GM18873 (cell line): ENCODE results near the gene NXPE3.
A peak's percentile ranks its signal among the peaks of the same experiment; 100 is the strongest.
"Not testable (repeated sequence)": the region's sequence is repeated elsewhere in the genome, so short reads cannot be mapped to it uniquely, and the experiment has no call there.

Experiments used
- ATAC-seq: cut with Tn5 transposase; IDR thresholded peaks from one replicate; pipeline ENCODE4 v1.9.1; 2021; ENCODE audit warnings: mild to moderate bottlenecking, moderate library complexity, moderate number of reproducible peaks; ENCODE audit not compliant: unreplicated experiment, low FRiP score

NXPE3 gene

DNA sequence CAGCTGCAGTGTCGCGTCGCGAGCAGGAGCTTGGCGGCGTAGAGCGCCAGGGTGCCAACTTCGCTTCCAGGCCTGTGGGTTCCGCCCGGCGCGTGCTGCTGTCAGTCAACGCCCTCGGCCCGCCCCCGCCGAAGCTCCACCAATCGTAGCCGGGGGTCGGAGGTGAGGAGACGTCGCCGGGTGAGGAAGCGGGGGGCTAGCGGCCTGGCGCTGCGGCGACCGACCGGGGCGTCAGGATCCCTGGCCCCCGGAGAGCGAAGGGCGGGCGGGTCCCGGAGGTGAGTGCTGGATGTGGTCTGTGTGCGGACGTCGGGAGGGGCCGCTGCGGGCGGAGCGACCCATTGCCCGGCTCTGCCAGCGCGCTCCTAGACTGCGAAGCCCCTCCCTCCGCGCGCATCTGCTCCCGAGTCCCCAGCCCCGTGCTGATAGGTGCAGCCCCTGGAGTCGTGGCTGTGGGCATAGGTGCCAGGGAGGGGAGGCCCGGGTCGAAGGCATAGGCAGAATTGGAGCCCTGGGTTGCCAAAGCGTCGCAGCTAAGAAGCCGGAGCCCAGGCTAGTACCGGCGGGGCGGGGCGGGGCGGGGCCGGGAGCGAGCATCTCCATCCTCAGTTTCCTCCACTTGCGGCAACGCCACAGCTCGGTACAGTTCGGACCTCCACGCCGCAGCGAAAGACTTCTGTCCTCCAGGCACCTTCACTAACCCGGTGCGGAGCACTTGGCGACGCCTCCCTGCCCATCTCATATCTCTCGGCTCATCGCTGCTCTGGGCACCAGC lies at the start of gene NXPE3:
TSS of gene NXPE3 (plus strand) at position 165 of the 775 bp plus-strand sequence. CDS start 6,386 bp downstream, outside the sequence.
- ATAC-seq = peak; percentile 93

- no peak for ATAC-seq
Measured at GRCh38 chr3:101729586-101729985, 49.4 kb upstream of the NXPE3 start.

DNA sequence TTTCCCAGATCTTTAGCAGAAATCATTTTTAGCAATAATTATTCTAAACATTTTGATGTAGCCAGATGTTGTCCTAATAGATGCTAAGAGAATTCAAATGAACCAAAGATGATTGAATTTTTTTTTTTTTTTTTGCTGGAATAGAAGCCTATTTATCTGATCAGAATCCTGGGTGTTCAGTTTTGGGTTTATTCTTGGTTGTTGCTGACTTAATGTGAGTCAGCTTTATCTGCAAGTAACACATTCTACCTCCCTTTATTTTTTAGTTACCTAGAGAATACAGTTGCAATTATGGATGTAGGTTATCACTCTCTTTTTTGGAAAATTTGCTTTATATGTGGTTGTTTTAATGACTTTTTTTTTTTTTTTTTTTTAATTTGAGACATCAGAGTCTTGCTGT lies 48.2 kb upstream of the NXPE3 start:
- ATAC-seq = no peak

GRCh38 chr3:101732240-101732641 lies 46.8 kb upstream of the NXPE3 start:
- no peak for ATAC-seq

DNA sequence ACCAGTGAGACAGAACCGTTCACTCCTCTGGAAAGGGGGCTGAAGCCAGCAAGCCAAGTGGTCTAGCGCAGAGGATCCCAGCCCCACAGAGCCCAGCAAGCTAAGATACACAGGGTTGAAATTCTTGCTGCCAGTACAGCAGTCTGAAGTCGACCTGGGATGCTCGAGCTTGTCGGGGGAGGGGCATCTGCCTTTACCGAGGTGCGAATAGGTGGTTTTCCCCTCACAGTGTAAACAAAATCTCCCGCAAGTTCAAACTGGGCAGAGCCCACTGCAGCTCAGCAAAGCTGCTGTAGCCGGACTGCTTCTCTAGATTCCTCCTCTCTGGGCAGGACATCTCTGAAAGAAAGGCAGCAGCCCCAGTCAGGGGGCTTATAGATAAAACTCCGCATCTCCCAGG lies 43.2 kb upstream of the NXPE3 start:
- ATAC-seq = no peak

- not testable (repeated sequence) for ATAC-seq
Measured at GRCh38 chr3:101741914-101742313, 37.1 kb upstream of the NXPE3 start.

DNA sequence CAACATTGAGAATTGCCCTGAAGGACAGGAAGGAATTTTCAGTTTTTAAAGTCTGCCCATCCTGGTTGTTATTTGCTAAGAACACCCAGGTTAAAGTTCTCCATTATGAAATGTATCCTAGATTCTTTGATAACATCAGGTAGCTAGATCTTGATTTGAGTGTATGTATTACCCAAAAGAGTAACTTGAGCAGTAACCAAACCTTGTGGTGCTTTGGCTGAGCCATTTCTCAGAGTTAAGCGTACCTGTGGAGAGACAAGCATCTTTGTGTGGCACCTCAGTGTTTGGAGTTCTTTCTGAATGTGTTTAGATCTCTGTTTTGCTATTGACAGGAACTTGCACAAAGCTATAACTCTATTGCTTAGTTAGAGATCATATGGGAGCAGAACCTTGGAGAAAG lies 34.2 kb upstream of the NXPE3 start:
- ATAC-seq = no peak

- ATAC-seq = not testable (repeated sequence)
Measured at GRCh38 chr3:101745934-101746333, 33.1 kb upstream of the NXPE3 start.

DNA sequence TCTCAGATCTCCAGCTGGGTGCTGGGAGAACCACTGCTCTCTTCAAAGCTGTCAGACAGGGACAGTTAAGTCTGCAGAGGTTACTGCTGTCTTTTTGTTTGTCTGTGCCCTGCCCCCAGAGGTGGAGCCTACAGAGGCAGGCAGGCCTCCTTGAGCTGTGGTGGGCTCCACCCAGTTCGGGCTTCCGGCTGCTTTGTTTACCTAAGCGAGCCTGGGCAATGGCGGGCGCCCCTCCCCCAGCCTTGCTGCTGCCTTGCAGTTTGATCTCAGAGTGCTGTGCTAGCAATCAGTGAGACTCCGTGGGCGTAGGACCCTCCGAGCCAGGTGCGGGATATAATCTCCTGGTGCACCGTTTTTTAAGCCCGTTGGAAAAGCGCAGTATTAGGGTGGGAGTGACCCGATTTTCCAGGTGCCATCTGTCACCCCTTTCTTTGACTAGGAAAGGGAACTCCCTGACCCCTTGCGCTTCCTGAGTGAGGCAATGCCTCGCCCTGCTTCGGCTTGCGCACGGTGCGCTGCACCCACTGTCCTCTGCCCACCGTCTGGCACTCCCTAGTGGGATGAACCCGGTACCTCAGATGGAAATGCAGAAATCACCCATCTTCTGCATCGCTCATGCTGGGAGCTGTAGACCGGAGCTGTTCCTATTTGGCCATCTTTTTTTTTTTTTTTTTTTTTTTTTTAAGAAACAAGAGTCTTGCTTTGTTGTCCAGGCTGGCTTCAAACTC lies 25.5 kb upstream of the NXPE3 start:
- ATAC-seq = not testable (repeated sequence)

DNA sequence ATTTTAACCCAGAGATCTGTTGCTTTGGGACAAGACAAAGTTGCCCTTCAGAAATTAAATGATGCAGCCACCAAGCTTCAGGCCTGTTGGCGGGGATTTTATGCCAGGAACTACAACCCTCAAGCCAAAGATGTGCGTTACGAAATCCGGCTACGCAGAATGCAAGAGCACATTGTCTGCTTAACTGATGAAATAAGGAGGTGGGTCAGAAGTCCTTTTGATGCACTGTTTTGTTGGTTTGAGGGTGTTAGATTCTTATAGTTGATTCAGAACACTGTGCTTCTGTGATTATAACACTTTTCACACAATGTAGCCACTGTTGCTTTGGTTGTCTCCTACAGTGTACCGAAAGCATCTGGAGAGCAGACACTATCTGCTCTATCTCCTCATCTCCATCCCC lies 20.8 kb upstream of the NXPE3 start:
- ATAC-seq = no peak

DNA sequence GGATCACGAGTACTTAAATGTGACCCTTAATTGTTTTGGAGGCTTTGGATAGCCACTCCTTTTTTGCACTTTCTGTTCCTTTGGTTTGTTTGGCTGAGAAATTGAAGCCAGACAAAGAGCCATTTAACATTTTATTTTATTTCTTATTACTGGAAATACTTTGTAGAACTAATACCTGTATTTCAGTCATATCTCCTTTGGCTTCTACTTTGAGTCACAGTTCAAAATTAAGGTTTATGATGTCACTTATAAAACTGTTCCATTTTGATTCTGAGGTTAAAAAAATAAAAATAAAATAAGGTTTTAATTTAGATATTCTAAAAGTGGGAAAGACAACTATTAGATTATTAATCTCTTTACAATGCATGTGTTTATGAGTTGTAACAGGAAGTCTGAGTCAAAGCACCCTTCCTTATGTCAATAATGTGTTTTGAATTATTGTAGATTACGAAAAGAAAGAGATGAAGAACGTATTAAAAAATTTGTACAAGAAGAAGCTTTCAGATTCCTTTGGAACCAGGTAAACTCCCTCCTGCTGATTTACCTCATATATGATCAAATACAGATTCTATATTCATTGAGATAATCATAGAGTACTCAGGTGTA lies 16.9 kb upstream of the NXPE3 start:
- ATAC-seq = no peak

DNA sequence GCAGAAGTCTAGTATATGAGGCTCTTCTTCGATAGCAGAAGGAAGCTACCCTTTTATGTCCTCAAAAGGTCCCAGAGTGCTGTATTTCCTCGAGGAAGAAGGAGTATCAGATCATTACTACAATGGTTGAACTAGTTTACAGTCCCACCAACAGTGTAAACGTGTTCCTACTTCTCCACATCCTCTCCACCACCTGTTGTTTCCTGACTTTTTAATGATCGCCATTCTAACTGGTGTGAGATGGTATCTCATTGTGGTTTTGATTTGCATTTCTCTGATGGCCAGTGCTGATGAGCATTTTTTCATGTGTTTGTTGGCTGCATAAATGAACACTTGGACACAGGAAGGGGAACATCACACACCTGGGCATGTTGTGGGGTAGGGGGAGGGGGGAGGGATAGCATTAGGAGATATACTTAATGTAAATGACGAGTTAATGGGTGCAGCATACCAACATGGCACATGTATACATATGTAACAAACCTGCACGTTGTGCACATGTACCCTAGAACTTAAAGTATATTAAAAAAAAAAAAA lies 1.2 kb upstream of the NXPE3 start:
- not testable (repeated sequence) for ATAC-seq

DNA sequence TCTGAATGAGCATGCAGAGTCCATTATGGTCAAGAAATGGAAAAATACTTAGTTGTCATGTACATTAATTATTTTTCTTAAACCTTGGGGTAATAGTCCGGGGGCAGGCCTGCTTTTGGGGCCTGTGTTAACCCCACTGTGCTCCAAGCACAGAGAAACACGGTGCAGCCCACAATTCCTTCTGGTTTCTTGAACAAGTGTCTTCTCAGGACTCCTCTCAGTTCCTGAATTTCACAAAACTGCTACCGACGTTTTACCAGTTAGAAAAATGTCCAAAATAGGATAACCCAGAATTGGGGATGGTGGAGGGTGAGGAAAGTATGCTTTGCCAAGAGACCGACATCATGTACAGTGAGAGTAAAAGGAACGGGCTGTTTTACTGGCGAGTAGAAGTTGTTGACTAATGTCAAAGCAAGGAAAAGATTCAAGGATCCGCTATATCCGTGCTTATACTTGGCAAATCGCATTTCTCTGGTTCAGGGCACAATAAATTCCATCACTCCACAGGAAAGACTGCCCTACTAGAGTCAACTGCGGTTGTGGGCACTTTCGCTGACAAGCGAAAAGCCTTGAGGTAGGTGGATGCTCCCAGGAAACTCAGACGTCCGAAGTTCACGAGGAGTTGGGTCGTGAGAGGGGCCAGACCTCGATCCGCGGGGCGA lies 495 bp upstream of the NXPE3 start:
- no peak for ATAC-seq

DNA sequence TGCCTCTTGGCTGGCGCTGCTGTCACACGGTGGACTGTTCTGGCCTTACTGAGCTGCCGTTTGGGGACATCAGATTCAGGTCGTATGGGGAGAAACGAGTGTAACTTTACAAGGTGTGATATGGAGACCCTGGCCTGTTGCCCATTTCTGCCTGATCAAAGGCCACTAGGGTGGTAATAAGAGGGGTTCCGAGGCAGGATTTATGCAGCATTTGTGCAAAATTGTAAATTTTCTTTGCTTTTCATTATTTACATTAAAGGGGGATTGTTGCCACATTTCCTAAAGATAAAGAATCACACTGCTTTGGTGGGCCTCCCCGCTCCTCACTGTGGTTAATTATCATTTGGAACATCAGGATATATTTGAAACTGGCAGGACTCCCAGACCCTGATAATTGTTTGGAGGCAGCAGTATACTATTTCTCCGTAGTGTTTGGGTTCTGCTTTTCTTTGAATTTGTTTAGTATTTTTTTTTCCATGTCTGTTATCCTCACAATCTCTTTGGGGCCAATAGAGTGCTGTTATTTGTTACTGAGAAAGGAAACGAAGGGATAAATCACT lies 891 bp downstream of the NXPE3 start:
- no peak for ATAC-seq

- no peak for ATAC-seq
Measured at GRCh38 chr3:101780661-101781060, 1.6 kb downstream of the NXPE3 start.

DNA sequence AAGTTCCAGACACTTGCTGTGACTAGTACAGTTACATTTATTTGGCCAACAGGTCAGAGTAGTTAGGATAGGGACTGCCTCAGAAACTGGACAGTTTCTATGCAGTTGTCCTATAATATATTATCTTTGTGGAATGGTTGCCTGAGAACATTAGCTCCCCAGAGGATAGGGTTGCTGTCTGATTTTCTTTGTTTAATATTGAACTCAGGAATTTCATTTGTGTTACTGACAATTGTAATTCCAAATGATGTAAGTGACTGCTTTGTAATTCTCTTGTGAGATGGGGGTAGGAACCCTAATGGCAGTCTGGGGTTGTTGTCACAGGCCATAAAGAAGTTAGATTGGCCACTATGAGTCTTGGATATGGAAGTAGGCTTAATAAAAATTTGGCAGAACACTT lies 2.2 kb downstream of the NXPE3 start:
- ATAC-seq = no peak

DNA sequence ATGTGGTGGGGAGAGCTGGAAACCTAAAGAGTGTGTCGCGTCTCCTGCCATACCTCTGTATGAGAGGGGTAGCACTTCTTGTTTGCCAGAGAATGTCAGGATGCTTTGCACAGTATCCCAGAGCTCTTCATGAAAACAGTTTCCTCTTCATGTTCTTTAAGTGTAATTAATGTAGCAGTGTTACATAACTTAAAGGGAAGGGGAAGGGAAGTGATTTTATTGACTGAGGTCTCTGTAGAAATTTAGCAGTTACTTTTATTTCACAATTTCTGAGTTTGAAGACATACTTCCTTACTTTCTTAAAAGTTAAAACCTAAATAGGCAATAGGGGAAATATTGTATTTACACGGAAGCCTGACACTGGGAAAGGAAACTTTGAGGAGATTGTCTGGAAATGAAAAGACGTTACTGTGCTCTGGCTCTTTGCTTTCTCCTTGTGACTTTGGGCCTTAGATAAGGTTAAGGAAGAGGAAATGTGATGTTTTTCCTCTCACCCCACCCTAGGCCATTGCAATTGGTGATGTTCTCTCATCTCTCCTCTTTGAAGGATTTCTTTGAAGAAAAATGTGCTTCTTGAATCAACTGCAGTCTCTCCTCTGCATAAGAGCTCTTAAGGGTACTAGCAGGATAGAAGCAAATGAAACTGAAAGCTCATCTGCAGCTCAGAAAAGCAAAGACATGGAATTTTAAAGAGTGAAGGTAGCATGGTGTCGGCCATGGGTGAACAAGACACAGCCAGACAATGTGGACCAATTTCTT lies 6.0 kb downstream of the NXPE3 start:
- ATAC-seq = no peak

DNA sequence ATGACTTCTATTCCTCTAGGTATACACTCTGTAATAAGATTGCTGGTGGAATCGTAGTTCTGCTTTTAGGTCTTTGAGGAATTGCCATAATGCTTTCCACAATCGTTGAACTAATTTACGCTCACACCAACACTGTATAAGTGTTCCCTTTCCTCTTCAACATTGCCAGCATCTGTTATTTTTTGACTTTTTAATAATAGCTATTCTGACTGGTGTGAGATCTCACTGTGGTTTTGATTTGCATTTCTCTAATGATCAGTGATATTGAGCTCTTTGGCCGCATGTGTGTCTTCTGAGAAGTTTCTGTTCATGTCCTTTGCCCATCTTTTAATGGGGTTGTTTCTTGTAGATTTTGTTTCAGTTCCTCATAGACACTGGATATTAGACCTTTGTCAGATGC lies 12.8 kb downstream of the NXPE3 start:
- peak; percentile 98 for ATAC-seq

GRCh38 chr3:101796077-101796680 lies 17.2 kb downstream of the NXPE3 start:
- no peak for ATAC-seq
